Neuron (in vitro differentiated cells): ENCODE measurements around the gene FKBP10.

Experiments used
- H2AFZ ChIP-seq: one replicate; pipeline ENCODE4 v1.6.1; 2013; ENCODE audit warnings: low read depth, mild to moderate bottlenecking, inconsistent platforms, low read length, moderate library complexity
- H3K27me3 ChIP-seq: one replicate; pipeline ENCODE4 v1.6.1; 2013; ENCODE audit warnings: low read length; ENCODE audit not compliant: insufficient read depth
- H3K36me3 ChIP-seq: one replicate; pipeline ENCODE4 v1.6.1; 2013; ENCODE audit warnings: low read length; ENCODE audit not compliant: insufficient read depth
- H3K4me1 ChIP-seq: one replicate; pipeline ENCODE4 v1.6.1; 2013; ENCODE audit warnings: low read length; ENCODE audit not compliant: insufficient read depth
- H3K4me3 ChIP-seq: 2 replicates; pipeline ENCODE4 v1.5.1; 2013; ENCODE audit warnings: mild to moderate bottlenecking, low read length, moderate library complexity
- H3K9me3 ChIP-seq: one replicate; pipeline ENCODE4 v1.6.1; 2013; ENCODE audit warnings: low read length

FKBP10 gene, protein sequence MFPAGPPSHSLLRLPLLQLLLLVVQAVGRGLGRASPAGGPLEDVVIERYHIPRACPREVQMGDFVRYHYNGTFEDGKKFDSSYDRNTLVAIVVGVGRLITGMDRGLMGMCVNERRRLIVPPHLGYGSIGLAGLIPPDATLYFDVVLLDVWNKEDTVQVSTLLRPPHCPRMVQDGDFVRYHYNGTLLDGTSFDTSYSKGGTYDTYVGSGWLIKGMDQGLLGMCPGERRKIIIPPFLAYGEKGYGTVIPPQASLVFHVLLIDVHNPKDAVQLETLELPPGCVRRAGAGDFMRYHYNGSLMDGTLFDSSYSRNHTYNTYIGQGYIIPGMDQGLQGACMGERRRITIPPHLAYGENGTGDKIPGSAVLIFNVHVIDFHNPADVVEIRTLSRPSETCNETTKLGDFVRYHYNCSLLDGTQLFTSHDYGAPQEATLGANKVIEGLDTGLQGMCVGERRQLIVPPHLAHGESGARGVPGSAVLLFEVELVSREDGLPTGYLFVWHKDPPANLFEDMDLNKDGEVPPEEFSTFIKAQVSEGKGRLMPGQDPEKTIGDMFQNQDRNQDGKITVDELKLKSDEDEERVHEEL

DNA sequence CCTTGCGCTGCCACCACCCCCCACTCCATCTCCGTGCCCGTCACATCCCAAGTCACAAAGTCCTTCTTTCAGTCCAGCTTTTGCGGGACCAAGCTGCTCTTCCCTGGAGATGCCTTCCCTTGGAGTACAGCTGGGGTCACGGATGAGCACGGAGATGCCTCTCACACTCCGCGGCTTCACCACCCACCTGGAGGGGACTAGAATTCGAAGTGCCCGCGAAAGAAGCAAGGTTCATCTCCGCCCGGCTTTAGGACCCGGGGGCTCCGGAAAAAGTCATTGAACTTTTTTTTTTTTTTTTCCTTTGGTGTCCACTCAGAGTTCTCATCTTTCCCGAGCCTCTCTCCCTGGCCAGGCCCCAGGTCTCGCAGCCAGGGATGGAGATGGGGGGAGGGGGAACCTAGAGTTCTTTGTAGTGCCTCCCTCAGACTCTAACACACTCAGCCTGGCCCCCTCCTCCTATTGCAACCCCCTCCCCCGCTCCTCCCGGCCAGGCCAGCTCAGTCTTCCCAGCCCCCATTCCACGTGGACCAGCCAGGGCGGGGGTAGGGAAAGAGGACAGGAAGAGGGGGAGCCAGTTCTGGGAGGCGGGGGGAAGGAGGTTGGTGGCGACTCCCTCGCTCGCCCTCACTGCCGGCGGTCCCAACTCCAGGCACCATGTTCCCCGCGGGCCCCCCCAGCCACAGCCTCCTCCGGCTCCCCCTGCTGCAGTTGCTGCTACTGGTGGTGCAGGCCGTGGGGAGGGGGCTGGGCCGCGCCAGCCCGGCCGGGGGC is at the start of gene FKBP10:
FKBP10 (plus strand) TSS at position 624 of the 771 bp plus-strand sequence; CDS start at position 655, 31 bp downstream.
- Histone ChIP-seq H3K4me1 (peaks cover 25% of the 10 kb centered on the region), H3K4me3 (peak within 1 kb of the TSS; percentile 65), H2AFZ (peak within 1 kb of the TSS; percentile 82), H3K27me3 (no peaks in the 10 kb centered on the region), H3K9me3 (no peaks in the 10 kb centered on the region), H3K36me3 (peaks cover 16% of the 10 kb centered on the region)

DNA sequence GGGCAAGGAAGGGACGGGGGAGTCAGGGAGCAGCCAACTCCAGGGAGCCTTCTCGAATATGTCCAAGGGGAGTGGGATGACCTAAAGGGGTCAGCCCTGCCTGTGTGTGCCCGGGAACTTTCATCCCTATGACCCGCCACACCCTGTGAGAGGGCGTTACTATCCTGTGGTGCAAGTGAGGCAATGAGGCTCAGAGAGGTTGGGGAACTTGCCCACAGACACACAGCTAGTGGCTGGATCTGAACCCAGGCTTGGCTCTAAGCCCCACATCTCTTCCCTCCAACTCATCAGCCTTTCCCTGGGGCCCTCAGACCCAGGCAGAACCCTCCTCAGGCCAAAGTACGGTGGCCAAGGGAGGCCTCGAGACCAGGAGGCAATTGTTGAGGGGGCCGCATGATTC is 49.5 kb upstream of the FKBP10 start:
- no peaks in the 10 kb centered on the region for H3K4me1 ChIP-seq
- no peaks in the 10 kb centered on the region for H3K9me3 ChIP-seq
- H3K36me3 ChIP-seq = peaks cover 63% of the 10 kb centered on the region
- H3K4me3 ChIP-seq = no peak overlapping the region
- no peaks in the 10 kb centered on the region for H3K27me3 ChIP-seq
- no peak overlapping the region for H2AFZ ChIP-seq

DNA sequence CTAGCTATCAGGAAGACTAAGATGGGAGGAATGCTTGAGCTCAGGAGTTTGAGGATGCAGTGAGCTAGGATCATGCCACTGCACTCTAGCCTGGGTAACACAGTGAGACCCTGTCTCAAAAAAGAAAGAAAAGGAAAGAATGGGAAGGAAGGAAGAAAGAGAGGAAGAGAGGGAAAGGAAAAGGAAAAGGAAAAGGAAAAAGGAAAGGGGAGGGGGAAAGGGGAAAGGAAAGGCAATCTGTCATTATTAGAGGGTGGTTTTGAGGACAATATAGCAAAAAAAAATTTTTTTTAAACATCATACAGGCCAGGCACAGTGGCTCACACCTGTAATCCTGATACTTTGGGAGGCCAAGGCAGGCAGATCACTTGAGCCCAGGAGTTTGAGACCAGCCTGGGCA is 46.7 kb upstream of the FKBP10 start:
- Histone ChIP-seq H3K9me3 (no peaks in the 10 kb centered on the region), H3K4me3 (no peak overlapping the region), H3K4me1 (no peaks in the 10 kb centered on the region), H2AFZ (no peak overlapping the region), H3K27me3 (no peaks in the 10 kb centered on the region), H3K36me3 (peaks cover 58% of the 10 kb centered on the region)

DNA sequence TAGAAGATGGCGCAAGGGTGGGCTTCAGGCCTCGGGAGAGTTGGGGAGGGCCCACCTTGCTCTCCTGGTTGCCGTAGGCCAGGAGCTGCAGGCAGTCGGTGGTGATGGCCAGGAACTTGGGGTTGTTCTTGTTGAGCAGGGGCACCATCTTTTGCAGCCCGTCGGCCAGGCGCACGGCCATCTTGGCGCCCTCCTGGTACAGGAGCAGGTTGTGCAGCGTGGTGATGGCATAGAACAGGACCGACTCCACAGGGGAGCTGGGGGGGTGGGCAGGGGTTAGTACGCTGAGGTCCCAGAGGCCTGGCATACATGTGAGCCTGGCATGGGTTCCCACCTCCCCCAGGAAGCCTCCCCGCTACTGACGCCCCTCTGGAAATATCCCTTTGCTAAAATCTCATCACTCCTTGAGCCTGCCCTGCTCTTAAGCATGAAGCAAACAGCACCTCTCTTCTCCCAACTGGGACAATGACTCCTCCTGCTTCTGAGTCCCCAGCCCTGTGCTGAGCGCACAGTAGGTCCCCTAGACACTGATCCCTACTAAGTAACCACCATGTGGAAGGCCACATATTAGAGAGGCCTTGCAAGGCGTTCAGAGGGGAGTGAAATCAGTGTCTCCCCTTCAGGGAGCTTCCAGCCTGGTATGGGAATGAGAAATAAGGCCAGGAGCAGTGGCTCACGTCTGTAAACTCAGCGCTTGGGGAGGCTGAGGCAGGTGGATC is 45.3 kb upstream of the FKBP10 start:
- Histone ChIP-seq H3K36me3 (peaks cover 58% of the 10 kb centered on the region), H2AFZ (no peak overlapping the region), H3K9me3 (no peaks in the 10 kb centered on the region), H3K4me3 (no peak overlapping the region), H3K27me3 (no peaks in the 10 kb centered on the region), H3K4me1 (no peaks in the 10 kb centered on the region)

DNA sequence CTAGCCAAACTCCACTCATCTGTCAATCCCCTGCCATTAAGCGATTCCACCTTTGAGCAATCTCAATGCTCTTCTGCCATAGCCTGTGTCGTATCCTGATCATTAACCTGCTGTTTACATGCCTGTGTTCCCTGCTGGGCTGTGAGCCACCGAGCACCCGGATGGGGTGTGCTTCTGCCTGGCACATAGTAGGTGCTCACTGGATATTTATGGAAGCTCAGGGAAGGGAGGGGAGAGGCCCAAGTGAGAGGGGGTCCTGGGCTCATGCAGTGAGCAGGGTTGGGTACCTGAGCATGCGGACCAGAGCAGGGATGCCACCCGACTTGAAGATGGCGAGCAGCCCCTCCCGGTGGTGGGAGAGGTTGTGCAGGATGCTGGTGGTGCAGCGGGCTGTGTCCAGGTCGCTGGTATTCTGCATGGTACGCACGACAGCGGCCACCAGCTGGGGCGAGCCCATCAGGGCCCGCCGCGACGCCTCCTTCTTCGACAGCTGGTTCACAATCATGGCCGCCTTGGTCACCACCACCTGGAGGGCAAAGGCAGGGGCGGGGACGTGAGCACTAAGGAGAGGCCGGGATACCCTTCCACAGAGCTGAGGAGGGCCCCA is 44.0 kb upstream of the FKBP10 start:
- Histone ChIP-seq H3K27me3 (no peaks in the 10 kb centered on the region), H2AFZ (no peak overlapping the region), H3K4me1 (peaks cover 3% of the 10 kb centered on the region), H3K9me3 (no peaks in the 10 kb centered on the region), H3K4me3 (no peak overlapping the region), H3K36me3 (peaks cover 48% of the 10 kb centered on the region)

DNA sequence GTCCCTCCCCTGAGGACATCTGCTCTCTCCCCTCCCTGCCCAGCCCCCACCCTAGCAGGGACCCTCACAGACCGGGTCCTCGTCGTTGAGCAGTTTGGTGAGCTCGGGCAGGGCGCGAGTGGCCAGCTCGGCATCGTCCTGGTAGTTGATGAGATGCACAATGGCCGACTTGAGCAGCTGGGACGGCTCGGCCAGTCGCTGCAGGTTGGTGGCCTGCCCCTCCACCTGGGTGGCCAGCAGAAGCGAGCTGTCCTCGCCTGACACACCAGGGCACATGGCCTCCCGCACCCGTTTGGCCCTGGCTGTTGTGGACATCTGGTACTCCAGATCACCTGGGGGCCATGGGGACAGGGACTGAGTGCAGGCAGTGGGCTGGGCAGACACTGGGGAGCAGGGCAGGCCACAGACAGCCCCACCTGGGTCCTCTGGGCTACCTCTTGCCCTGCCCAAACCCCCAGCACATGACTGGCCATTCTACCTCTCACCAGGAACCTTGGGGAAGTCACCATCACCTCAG is 43.4 kb upstream of the FKBP10 start:
- peaks cover 45% of the 10 kb centered on the region for H3K36me3 ChIP-seq
- no peaks in the 10 kb centered on the region for H3K27me3 ChIP-seq
- H3K9me3 ChIP-seq = no peaks in the 10 kb centered on the region
- H3K4me3 ChIP-seq = no peak overlapping the region
- H2AFZ ChIP-seq = no peak overlapping the region
- H3K4me1 ChIP-seq = peaks cover 6% of the 10 kb centered on the region

DNA sequence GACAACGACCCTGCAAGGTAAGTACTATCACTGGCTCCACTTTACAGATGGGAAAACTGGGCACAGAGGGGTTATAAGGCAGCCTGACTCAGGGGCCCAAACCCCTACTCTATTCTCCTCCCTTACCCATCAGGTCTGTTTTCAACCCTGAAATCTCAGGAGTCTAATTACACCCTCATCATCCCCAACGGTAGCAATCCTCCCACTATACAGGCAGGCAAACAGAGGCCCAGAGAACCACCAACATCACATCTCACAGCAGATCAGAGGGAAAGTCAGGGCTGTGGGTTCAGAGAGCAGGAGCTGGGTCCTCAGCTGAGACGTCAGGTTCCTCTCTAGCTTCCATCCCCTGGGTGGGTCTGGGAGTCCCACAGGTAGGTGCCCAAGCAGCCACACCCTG is 42.8 kb upstream of the FKBP10 start:
- Histone ChIP-seq H3K4me1 (peaks cover 8% of the 10 kb centered on the region), H2AFZ (no peak overlapping the region), H3K36me3 (peaks cover 39% of the 10 kb centered on the region), H3K4me3 (no peak overlapping the region), H3K27me3 (no peaks in the 10 kb centered on the region), H3K9me3 (no peaks in the 10 kb centered on the region)

DNA sequence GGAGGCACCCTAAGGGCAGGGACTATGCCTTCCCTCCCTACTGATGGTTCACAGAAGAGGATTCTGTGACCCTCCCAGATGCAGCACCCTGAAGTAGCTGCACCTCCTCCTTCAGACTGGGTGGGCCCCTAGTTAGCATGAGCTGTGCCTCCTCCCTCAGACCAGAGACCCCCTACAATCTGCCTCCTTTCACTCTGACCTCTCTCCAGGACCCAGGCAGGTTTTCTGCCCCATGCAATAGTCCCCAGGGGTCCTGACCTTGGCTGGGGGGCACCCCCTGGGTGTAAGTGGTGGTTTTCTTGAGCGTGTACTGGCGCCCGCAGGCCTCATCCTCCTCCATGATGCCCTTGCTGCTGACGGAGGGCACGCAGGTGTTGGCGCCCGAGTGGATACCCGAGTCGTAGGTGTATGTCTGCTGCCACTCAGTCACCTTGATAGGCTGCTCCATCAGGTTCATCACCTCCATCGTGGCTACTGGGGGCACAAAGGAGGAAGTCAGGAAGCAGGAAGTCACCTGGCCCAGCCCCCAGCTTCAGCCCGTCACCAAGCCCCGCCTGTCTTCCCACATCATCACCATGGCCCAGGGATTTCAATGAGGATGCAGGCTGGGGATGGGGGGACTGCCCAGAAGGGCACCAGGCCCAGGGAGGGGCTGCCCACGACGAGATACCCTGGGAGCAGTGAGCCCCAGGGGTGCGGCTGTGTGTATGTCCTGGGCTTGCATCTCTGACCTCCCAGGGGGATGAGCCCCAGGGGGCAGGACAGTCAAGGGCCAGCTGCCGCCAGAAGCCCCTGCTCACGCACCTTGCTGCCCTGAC is 41.2 kb upstream of the FKBP10 start:
- no peaks in the 10 kb centered on the region for H3K9me3 ChIP-seq
- H3K27me3 ChIP-seq = no peaks in the 10 kb centered on the region
- H2AFZ ChIP-seq = no peak overlapping the region
- H3K36me3 ChIP-seq = peaks cover 39% of the 10 kb centered on the region
- no peak overlapping the region for H3K4me3 ChIP-seq
- H3K4me1 ChIP-seq = peaks cover 21% of the 10 kb centered on the region

DNA sequence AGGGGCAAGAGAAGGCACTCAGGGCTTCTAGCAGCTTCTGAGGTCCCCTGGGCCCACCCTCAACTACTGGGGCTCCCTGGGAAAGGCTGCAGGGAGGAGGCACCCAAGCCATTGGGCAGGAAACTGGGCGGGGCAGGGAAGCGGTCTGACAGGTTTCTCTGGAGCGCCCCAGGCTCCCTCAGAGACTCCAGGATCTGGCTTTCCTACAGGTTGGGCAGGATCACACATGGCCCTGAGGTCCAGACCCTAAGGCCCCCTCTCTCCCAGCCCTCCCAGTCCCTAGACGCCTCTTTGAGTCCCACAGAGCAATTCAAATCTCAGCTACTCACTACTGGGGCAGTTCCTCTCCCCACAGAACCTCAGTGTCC is 40.6 kb upstream of the FKBP10 start:
- H3K4me1 ChIP-seq = peaks cover 21% of the 10 kb centered on the region
- peaks cover 33% of the 10 kb centered on the region for H3K36me3 ChIP-seq
- no peak overlapping the region for H2AFZ ChIP-seq
- H3K4me3 ChIP-seq = no peak overlapping the region
- H3K9me3 ChIP-seq = no peaks in the 10 kb centered on the region
- no peaks in the 10 kb centered on the region for H3K27me3 ChIP-seq

DNA sequence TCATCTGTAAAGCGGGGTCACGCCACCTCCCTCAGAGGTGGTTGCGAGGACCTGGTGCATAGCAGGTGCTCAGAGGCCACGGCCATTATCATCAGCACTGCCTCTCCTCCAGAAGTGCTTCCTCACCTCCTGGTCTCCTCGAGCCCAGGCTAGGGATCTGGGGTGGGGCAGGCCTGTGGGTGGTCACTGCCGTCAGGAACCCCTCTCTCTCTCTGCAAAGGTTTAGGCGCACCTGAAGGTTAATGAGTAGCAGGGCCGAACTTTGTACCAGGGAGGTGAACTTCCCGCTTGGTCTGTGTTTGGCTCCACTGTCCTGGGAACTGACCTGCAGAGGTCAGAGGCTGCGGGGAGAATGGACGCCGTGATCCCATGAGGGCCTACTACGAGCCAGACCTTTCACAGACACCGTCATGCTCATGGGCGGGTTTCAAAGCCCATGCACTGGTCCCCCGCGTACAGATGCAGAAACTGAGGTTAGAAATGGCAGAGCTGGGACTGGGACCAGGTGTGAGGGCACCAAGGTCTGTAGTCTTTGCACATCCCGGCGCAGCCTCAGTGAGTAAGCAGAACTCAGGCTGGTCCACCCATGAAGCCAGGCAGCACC is 40.1 kb upstream of the FKBP10 start:
- peaks cover 28% of the 10 kb centered on the region for H3K36me3 ChIP-seq

DNA sequence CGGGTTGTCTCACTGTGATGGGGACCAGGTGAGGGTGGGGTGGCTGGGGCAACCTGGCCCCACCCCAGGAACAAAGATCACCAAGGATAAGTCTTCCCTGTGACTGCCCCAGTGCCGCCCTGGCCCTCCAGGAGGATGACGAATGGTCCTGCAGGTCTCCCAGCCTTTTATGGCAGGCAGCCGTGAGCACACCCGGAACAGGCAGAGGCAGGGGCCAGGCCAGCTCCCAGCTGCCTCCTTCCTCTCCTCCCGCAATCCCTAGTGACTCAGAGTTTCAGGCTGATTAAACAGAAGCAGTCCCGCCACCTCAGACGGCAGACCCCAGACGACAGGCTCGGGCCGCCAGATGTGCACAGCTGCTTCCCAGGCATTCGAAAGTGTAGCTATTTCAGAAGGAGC is 39.6 kb upstream of the FKBP10 start:
- Histone ChIP-seq H3K4me3 (no peak overlapping the region), H2AFZ (no peak overlapping the region), H3K27me3 (no peaks in the 10 kb centered on the region), H3K4me1 (peaks cover 21% of the 10 kb centered on the region), H3K9me3 (no peaks in the 10 kb centered on the region), H3K36me3 (peaks cover 24% of the 10 kb centered on the region)

More for the DNA sequence above, 40.1 kb upstream of the FKBP10 start:
- Histone ChIP-seq H3K4me3 (no peak overlapping the region), H3K27me3 (no peaks in the 10 kb centered on the region), H3K4me1 (peaks cover 21% of the 10 kb centered on the region), H2AFZ (no peak overlapping the region), H3K9me3 (no peaks in the 10 kb centered on the region)
